ENCODE data around the gene LRRTM4.

DNA sequence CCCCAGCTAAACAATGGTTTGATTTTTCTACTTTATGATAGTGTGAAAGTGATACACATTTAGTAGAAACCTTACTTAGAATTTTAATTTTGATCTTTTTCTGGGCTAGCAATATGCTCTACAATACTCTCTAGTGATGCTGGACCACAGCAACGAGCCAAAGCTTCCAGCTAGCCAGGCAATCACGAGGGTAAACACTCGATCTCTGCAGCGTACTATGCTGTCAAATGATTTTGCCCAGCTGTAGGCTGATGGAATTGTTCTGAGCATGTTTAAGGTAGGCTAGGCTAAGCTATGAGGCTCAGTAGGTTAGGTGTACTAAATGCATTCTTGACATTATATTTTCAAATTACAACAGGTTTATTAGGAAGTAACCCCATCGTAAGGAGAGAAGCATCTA is 207.5 kb downstream of the LRRTM4 start:
- TF ChIP-seq, protein P1, sequence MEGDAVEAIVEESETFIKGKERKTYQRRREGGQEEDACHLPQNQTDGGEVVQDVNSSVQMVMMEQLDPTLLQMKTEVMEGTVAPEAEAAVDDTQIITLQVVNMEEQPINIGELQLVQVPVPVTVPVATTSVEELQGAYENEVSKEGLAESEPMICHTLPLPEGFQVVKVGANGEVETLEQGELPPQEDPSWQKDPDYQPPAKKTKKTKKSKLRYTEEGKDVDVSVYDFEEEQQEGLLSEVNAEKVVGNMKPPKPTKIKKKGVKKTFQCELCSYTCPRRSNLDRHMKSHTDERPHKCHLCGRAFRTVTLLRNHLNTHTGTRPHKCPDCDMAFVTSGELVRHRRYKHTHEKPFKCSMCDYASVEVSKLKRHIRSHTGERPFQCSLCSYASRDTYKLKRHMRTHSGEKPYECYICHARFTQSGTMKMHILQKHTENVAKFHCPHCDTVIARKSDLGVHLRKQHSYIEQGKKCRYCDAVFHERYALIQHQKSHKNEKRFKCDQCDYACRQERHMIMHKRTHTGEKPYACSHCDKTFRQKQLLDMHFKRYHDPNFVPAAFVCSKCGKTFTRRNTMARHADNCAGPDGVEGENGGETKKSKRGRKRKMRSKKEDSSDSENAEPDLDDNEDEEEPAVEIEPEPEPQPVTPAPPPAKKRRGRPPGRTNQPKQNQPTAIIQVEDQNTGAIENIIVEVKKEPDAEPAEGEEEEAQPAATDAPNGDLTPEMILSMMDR (IDR thresholded peaks at IDR 0.05): no peak
- TF ChIP-seq, protein P2, sequence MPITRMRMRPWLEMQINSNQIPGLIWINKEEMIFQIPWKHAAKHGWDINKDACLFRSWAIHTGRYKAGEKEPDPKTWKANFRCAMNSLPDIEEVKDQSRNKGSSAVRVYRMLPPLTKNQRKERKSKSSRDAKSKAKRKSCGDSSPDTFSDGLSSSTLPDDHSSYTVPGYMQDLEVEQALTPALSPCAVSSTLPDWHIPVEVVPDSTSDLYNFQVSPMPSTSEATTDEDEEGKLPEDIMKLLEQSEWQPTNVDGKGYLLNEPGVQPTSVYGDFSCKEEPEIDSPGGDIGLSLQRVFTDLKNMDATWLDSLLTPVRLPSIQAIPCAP (CRISPR knock-in tag; IDR thresholded peaks at IDR 0.05): no peak

Data from WTC11 (cell line).